Measurements from ENCODE around the gene ALPP.
"Not testable (repeated sequence)": the region's sequence is repeated elsewhere in the genome, so short reads cannot be mapped to it uniquely, and the experiment has no call there.

ALPP gene

DNA sequence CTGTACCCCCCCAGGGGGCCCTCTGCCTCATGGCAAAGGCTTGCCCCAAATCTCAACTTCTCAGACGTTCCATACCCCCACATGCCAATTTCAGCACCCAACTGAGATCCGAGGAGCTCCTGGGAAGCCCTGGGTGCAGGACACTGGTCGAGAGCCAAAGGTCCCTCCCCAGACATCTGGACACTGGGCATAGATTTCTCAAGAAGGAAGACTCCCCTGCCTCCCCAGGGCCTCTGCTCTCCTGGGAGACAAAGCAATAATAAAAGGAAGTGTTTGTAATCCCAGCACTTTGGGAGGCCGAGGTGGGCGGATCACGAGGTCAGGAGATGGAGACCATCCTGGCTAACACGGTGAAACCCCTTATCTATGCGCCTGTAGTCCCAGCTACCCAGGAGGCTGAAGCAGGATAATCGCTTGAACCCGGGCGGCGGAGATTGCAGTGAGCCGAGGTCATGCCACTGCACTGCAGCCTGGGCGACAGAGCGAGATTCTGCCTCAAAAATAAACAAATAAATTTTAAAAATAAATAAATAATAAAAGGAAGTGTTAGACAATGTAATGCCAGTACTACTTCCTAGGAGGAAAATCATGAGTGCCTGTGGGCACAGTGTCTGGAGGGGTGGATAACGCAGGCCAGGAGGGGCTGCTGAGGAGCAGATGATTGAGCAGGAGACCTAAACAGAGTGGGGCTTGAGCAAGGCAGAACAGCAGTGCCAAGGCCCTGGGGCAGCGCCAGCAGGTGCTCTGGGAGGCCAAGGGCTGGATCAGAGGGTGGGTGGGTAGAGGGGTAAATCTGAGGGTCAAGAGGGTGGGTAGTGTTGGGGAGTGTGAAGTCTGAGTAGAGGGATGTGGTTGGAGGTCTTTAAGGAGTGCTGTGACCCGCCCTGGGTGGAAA lies 4.0 kb downstream of the ALPP start:
- no peak for DNase-seq

DNA sequence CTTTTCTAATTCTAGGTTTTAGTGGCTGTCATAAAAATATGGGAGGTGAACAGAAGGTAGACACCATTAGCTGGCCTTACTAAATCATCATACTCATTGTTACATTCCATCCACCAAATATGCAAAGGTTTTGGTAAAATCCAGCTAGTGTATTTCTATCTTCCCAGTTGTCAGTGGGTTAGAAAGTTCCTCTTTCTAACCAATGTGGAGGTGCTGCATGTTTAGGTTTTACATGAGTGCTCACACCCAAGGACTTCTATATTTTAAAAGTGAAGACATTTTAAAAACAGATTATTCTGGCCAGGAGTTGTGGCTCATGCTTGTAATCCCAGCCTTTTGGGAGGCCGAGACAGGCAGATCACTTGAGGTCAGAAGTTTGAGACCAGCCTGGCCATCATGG lies 5.9 kb downstream of the ALPP start:
- no peak for DNase-seq

DNA sequence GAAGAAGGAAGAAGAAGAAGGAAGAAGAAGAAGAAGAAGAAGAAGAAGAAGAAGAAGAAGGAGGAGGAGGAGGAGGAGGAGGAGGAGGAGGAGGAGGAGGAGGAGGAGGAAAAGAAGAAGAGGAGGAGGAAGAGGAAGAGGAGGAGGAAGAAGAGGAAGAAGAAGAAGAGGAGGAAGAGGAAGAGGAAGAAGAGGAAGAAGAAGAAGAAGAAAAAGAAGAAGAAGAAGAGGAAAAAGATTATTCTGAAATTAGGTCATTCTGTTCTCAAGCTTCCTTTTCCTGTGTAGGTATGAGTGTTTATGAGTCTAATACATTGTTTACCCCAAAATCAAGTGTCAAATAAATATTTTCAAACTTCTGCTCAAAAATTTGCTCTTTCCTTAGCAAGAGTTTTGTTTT lies 6.5 kb downstream of the ALPP start:
- DNase-seq = not testable (repeated sequence)

DNA sequence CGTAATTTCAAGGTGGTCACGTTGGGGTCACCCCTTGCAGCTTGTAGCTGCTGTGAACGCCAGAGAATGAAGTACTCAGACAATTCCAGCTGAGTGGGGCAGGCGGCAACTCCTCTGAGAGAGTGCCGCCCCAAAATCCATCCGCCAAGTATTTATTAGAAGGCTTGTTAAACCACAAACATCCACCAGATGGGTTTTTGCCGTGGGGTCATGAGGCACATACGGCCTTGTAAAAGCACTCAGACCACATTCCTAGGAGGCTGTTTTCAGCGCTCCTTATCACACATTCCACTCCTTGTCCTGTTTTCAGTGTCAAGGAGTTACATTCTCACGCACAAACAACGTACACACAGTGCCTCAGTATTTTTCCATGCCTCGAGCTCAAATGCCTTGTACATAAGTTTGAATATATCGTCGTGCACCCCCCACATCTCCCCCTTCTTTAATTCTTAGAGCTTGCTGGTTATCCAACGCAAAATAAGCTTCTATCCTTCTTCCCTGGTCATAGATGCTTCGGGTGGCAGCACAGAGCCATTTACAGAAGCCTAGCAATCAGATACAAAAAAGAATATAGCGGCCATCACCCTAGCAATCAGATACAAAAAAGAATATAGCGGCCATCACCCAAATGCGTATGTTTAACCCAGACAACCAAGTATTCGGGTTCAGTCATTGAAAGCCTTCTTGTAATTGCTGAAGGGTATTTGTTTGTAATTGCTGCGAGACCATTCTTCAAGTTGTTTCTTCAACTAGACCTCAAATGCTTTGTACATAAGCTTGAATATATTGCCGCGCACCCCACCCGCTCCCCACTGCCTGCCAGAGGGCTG lies 7.3 kb downstream of the ALPP start:
- DNase-seq = no peak

DNA sequence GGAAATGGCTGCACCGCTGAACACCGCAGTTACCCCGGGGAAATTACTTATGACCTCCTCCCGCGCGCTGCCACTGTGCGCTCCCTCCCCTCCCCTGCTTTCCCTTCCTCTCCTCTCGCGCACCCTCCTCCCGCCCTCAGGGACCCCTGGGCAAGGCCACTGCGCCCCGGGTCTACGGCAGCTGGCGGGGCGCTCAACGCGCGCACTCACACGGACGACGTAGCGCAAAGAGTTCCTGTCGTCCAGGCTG lies 7.9 kb downstream of the ALPP start:
- no peak for DNase-seq

DNA sequence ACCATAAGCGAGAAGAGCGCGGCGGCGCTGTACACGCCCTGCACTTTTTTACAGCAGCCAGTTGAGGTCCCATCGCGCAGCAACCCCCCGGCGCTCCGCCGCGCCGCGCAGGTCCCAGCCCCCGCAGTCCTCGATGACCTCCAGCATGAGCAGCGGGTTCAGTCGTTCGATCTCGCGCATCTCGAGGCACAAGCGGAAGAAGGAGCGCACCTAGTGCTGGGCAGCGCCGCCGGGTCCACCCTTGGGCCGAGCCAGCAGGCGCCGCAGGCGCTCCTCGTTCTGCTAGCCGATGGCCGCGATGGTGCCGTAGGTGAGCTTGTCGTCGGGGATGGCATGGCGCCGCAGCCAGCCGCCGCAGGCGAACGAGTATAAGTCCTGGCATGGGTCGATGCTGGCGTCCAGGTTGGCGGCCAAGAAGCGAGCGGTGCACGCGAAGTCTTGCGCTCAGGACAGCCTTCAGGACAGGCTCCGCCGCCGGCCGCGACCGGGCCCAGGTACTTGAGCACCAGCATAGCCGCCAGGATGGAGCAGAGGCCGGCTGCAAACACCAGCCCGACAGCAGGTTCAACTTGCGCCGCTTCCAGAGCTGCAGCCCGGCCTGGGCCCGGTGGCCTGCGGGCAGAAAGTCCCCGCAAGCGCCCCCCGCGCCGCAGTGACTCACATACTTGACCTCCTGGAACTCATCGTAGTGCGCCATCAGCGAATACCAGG lies 8.3 kb downstream of the ALPP start:
- DNase-seq = no peak

DNA sequence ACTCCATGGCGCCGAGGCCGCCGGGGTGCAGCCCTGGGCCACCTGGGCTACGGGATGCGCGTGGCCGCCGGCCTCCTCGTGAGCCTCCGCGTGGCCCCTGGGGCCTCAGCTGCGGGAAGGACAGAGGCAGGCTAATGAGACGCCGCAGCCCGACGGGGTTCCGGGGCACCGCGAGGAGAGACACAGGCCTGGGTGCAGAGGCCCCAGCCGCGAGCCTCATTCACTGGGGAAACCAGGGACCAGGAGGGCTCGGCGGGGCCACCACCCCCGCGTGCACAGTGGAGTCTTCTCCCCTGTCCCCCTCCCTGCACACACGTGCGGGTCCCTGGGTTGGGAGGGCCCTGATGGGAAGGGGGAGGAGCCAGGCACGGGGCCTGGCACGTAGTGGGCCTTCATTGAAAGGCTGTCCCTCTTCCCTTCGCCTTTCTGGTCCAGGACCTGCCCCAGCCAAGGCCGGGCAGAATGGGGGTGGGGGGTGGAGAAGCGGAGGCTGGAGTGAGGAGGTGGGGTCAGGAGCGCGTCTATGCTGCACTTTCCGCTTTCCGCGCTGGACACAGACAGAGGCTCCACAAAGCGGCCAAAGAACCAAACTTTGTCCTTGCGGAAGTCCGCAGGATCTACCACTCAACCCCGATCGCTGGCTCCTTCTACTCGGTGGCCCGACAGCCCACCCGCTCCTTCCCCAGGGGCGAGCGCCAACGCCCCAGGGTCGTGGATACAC lies 9.1 kb downstream of the ALPP start:
- no peak for DNase-seq

DNA sequence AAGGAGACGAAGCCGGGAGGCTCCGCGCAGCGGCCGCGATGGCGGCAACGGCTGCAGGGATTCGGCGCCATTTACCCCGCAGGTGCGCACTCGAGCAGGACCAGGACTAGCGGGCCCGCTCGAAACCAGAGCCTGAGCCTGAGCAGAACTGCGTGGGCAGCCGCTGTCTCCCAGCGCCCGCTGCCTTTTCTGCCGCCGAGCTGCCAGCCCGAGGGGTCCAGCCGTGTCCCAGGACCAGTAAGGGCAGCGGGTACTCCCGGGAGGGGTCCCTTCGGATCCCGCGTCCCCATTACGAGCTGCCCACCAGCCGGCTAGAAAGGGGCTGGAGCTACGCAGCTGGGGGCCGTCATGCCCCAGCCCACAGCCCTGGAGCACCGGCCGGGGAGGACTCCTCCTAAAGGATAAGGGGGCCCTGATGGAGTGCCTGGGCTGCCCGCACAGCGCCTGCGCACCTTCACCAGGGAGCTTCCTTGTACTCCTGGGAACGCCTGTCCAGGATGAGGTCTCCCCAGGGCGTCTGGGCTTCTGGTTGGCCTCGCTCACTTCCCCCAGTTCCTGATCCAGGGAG lies 9.9 kb downstream of the ALPP start:
- no peak for DNase-seq

DNA sequence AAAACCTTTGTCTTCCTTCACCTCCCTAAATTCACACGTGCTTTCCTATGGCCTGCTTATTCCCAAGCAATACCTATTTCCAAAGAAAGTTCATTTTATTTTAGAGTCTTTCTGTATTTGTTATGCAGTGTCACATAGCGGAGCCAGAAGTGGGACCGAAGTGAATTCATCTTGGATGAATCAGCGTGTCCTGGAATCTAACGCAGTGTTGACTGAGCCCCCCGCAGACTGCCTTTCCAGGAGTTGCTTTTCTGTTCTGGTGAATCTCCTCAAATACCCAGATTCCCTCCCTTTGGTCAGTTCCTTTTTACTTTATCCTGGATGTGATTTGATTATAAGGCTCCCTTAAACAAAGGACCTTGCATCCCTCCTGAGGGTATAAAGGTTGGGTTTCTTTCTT lies 10.8 kb downstream of the ALPP start:
- DNase-seq = no peak

DNA sequence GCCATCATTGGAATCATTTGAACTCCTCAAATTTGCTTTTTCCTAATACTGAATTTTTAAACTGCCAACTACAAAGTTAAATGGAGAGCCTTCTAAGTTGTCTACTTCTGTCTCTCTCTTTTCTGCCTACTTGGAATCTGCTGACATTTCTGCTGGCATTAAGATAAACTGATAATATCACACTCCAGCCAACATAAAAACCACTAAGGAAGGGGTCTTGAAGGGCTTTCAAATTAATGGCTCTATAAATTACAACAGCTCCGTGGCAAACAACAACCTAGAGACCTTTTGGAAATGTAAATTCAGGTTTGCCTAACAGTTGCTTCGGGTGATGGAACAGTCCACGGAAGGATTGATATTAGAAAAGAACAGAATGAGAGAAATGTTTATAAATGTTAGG lies 12.1 kb downstream of the ALPP start:
- no peak for DNase-seq

DNA sequence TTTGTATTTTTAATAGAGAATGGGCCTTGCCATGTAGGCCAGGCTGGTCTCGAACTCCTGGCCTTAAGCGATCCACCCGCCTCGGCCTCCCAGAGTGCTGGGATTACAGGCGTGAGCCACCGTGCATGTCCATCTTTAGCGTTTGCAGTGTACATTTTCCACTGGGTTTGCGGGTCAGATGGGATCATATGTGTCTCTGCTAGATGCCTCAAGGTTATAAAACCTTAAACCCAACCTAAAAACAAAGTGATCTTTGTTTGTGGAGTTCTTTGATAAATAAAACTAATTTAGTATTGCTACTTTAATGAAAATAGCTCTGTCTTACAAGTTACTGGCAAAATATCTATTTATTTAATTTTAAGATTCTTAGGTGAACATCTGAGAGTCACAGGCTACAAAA lies 15.0 kb downstream of the ALPP start:
- DNase-seq = no peak

DNA sequence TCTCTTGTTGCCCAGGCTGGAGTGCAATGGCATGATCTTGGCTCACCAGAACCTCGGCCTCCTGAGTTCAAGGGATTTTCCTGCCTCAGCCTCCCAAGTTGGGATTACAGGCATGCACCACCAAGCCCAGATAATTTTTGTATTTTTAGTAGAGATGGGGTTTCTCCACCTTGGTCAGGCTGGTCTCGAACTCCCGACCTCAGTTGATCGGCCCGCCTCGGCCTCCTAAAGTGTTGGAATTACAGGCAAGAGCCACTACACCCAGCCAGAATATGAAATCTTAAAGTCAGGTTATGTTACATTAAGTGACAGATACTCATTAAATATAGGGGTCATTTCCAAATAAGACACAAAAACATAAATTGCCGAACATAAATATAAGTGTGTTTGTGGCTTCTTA lies 15.9 kb downstream of the ALPP start:
- DNase-seq = not testable (repeated sequence)

DNA sequence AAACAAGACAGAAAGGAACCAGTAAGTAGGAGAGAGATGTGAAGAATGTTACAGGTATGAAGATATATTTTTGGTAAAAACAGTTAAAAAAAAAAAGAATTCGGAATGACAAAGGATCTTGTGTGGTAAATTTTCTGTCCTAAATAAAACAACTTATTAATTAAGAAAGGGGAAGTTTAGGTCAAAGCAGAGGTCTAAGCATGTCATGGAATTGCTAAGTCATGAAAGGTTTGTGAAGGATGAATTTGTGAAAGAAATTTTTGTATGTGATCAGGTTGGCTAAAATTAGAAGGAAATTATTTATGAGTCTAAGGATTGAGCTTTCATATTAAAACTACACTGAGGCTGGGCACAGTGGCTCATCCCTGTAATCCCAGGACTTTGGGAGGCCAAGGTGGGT lies 17.0 kb downstream of the ALPP start:
- DNase-seq = no peak

DNA sequence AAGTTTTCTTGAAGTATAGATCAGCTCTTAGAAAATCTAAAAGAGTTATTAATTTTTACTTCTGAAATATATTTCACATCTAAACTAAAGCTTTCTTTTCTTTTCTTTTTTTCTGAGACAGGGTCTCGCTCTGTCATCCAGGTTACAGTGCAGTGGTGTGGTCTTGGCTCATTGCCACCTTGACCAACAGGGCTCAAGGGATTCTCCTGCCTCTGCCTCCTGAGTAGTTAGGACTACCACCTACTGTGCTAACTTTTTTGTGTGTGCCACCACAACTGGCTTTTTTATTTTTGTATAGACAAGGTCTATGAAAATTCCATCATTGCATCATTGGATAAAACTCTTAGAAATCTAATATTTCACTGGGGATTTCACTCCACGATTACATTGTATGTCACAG lies 18.1 kb downstream of the ALPP start:
- DNase-seq = no peak

DNA sequence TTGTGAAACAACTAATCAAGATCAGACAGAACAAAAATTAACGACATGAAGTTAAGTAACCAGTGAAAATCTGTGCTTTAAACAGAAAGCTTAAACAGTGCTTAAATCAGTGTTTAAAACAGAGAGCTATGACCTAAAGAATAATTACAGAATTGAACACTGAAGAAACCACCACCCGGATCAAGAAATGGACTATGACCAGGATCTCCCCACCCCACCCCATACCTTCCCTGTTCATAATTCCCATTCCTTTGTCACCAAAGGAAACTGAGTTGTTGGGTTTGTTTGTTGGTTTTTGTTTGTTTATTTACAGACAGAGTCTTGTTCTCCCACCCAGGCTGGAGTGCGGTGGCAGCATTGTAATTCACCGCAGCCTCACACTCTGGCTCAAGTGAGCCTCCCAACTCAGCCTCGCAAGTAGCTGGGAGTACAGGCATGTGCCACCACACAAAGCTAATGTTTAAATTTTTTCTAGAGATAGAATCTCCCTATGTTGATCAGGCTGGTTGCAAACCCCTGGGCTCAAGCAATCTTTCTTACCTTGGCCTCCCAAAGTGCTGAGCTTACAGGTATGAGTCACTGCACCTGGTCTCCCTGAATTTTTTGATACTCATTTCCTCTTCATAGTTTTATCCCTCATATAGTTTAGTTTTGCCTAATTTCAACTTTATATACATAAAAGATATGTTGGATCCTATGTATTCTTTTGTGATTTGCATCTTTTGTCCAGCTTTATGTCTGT lies 19.9 kb downstream of the ALPP start:
- DNase-seq = no peak

DNA sequence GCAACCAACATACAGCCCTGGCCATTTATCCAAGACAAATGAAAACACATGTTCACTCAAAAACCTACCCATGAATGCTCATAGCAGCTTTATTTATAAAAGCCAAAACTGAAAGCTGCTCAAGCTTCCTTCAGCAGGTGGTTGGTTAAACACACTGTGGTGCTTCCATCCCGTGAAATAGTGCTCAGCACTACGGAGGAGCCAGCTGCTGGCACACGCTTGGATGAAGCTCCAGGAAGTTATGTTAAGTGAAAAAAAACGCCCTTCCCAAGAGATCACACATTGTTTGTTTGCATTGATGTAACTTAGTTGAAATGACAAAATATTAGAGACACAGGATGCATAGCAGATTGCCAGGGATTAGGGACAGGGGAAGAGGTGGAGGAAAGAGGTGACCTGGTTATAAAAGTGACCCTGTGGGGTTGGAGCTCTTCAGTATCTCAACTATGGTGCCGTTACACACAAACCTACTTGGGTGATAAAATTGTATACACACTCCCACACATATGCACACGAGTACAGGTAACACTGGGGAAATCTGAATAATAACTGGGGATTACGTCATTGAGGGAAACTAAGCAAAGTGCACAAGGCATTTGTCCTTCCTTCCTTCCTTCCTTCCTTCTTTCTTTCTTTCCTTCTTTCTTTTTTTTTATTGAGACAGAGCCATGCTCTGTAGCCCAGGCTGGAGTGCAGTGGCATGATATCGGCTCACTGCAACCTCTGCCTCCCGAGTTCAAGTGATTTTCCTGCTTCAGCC lies 21.9 kb downstream of the ALPP start:
- DNase-seq = no peak

DNA sequence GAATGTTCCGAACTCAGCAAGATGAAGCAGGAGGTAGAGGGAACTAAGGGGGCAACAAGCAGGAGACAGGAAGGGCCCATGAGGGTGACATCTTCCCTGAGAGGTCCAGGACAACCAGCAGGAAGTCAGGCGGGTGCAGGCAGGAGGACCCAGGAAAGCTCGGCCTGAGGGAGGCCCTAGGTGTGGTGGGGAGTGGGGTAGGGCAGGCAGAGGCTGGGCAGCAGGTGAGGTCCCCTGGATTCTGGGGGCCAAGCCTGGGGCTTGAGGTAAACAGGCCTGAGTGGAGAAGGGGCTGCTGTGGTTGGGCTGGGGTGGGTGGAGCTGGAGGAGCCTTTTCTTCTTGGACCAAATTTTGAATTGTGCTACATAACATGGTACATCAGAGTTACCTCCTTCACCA lies 24.0 kb downstream of the ALPP start:
- DNase-seq = no peak

DNA sequence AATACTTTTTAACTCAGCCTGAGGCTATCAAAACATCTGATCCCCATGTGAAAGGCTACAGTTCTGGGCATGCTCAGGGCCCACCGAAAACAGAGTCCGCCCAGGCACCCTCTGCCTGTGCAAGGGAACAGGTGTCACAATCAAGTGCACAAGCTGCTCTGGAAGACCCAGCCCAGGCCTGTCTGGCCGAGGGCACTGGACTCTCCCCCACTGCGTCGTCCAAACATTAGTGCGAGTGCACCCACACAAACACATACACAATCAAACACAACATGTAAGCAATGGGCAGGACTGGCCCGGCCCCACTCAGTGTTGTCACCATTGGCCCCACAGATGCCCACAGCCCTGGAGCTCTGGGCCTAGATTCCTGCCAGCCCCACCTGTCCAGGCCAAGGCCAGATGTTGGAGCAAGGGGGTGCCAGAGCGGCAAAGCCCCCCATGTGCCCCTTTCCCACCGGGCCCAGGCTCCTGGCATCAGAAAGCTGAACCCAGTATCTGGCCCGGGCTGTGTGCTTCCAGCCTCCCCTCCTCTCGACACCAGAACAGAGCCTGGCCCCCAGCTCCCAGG lies 27.5 kb downstream of the ALPP start:
- no peak for DNase-seq

DNA sequence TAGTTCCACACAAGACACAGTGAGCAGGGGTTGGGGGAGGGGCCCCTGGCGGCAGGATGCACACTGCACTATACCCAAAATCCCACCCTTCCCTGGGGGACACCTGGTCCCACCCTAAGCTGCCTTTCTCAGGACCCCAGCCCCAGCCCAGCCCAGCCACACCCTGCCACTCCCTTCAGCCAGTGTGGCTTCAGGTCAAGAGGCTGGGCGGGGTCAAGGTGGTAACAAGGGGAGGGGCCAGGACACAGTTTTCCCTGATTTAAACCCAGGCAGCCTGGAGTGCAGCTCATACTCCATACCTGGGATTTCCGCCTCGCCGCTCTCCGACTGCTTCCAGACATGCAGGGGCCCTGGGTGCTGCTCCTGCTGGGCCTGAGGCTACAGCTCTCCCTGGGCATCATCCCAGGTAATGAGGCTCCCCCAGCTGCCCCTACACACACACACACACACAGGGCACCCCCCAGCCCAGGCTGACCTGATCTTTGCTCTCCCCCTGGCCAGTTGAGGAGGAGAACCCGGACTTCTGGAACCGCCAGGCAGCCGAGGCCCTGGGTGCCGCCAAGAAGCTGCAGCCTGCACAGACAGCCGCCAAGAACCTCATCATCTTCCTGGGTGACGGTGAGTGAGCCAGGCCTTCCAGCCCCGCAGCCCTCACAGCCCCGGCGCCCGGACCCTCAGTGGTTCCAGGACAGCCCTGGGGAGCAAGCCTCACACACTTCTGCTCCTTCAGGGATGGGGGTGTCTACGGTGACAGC lies 28.2 kb downstream of the ALPP start, which contains the start of gene ALPG:
Gene ALPG, plus strand, starts transcription at position 289 of the 755 bp plus-strand sequence. Its CDS starts 51 bp downstream, at position 340.
- DNase-seq = no peak
